Adipose tissue (tissue), 3 donors: Measurements from ENCODE around the gene TRIM16. TPM values are rescaled to one million over a fixed set of nuclear protein-coding genes. Genes with fewer than 3 reads are reported as not detected.
"Not testable (repeated sequence)": the region's sequence is repeated elsewhere in the genome, so short reads cannot be mapped to it uniquely, and the experiment has no call there.

Experiments used
- H3K27ac ChIP-seq: one replicate; pipeline ENCODE4 v1.5.1; 2013; ENCODE audit warnings: low read depth, low read length
- WGBS, 3 donors: extraction: QIAGEN DNeasy Blood & Tissue Kit; methylation state at CpG; one replicate each; pipeline ENCODE4 v1.1.7; 2013; 5-methylcytosine and 5-hydroxymethylcytosine counted together
- polyA plus RNA-seq, 3 donors: library from polyadenylated mRNA; stranded (reverse); fragments of 200-250 nt; gene quantifications; one replicate each; pipeline ENCODE4 v1.2.3, GENCODE V29; 2013
- donor health status: healthy with polysubstance abuse.
- donor health status: Bipolar disorder and iron deficiency.
- donor health status: healthy.

The TRIM16 gene
- polyA plus RNA-seq, 3 donors = 7.8 to 15.5 (median 15.3) TPM

- H3K27ac ChIP-seq = not testable (repeated sequence)
- 80 to 88% (median 88%) methylated on average over 6 to 7 of the region's 7 CpGs for WGBS, 3 donors
These were observed 54.1 kb downstream of the TRIM16 start for GRCh38 chr17:15629991-15630390.

- WGBS, 3 donors = 62 to 79% (median 76%) methylated on average over 3 of the region's 3 CpGs
- H3K27ac ChIP-seq = not testable (repeated sequence)
These were observed 60.4 kb downstream of the TRIM16 start for GRCh38 chr17:15623661-15624209.

- not testable (repeated sequence) for H3K27ac ChIP-seq
- WGBS, 3 donors = 82 to 87% (median 87%) methylated on average over 3 of the region's 4 CpGs
These were observed 60.9 kb downstream of the TRIM16 start for GRCh38 chr17:15623255-15623654.

DNA sequence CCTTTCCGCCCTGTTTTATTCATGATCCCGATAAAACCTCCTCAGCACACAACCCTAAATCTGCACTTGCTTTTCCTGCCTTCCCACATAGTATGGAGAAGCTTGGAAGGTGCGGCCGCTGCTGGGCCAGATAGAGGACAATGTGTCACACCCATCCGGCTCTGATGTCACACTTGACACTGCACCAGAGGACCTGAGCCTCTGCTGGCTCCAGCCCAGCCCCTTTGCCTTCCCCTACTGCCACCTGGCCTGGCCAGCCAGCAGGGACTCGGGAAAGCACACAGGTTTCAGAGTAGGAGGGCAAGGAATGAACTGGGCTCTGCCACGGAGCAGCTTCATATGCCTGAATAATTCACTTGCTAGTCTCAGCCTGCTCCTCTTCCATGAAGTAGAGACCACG is 62.0 kb downstream of the TRIM16 start:
- WGBS, 3 donors = 86 to 90% (median 89%) methylated on average over 5 of the region's 8 CpGs
- not testable (repeated sequence) for H3K27ac ChIP-seq

- 51 to 56% (median 52%) methylated on average over 11 of the region's 12 CpGs for WGBS, 3 donors
- H3K27ac ChIP-seq = not testable (repeated sequence)
These were observed 64.6 kb downstream of the TRIM16 start, which contains the start of gene FBXW10B for GRCh38 chr17:15619331-15620058. FBXW10B (minus strand) TSS chr17:15619704; CDS start chr17:15619512, 192 bp downstream.

DNA sequence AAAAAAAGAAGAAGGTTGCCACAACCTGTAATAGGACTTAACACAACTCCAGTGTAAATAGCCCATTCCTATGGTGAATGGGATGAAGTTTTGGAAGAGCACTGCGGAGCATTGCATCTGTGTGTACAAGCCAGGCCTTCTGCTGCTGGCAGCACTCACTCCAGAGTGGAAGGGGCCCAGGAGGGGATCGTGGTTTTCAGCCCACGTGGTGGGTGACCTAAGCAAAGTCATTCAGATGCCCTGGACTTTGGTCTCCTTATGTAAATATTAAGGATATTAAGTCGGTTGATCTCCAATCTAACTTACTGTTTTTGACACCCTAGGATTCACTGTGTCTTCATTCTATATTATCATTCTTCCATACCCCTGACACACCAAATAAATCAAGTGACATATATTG is 67.3 kb downstream of the TRIM16 start:
- H3K27ac ChIP-seq = not testable (repeated sequence)
- 44 to 57% (median 47%) methylated on average over 4 of the region's 4 CpGs for WGBS, 3 donors

GRCh38 chr17:15615850-15616249 is 68.3 kb downstream of the TRIM16 start:
- 54 to 75% (median 69%) methylated on average over 5 to 6 of the region's 6 CpGs for WGBS, 3 donors
- H3K27ac ChIP-seq = not testable (repeated sequence)

- H3K27ac ChIP-seq = not testable (repeated sequence)
These were observed 71.0 kb downstream of the TRIM16 start for GRCh38 chr17:15613111-15613510.

GRCh38 chr17:15592960-15593359 is 91.2 kb downstream of the TRIM16 start:
- WGBS, 3 donors = 71 to 92% (median 71%) methylated on average over 8 of the region's 8 CpGs
- H3K27ac ChIP-seq = not testable (repeated sequence)

More at GRCh38 chr17:15613111-15613510, 71.0 kb downstream of the TRIM16 start:
- 85 to 100% (median 92%) methylated on average over 1 of the region's 1 CpG for whole genome bisulfite sequencing, 3 donors

DNA sequence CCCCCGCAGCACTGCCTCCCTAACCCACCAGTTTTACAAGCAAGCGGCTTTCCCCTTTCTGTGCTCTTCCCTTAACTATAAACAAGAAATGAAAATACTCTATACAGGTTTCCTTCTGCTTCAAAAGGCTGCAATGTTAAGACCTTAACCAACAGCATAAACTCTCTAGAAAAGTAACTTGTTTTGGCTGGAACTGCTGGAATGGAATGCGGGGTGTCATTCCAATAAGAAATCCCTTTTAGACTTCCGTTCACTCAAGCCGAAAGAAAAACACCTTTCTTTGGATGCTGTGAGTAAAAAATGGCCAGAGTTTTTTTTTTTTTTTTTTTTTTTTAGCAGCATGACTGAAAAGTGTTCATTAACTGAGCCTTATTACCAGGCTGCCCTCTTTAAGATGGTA is 92.1 kb downstream of the TRIM16 start:
- H3K27ac ChIP-seq = not testable (repeated sequence)
- WGBS, 3 donors = 48 to 83% (median 51%) methylated on average over 5 of the region's 5 CpGs

DNA sequence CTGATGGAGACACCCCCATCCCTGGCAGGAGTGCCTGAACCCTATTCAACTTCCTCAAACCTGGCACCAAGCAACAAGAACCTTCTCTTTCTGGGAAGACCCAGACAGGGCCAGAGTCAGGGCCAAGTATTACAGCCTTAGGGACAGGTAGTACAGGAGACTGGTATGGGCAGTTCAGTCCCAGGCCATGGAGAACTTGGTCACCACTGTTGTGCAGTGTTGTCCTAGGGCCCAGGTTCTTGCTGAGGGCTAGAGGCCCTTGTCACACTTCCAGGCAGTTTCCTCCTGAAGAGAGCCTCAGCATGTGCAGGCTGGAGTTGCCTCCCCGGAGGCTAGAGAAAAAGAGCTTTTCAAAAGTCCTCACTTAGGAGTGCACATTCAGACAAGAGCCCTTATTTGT is 93.3 kb downstream of the TRIM16 start:
- WGBS, 3 donors = 87 to 91% (median 87%) methylated on average over 1 of the region's 1 CpG
- H3K27ac ChIP-seq = not testable (repeated sequence)

DNA sequence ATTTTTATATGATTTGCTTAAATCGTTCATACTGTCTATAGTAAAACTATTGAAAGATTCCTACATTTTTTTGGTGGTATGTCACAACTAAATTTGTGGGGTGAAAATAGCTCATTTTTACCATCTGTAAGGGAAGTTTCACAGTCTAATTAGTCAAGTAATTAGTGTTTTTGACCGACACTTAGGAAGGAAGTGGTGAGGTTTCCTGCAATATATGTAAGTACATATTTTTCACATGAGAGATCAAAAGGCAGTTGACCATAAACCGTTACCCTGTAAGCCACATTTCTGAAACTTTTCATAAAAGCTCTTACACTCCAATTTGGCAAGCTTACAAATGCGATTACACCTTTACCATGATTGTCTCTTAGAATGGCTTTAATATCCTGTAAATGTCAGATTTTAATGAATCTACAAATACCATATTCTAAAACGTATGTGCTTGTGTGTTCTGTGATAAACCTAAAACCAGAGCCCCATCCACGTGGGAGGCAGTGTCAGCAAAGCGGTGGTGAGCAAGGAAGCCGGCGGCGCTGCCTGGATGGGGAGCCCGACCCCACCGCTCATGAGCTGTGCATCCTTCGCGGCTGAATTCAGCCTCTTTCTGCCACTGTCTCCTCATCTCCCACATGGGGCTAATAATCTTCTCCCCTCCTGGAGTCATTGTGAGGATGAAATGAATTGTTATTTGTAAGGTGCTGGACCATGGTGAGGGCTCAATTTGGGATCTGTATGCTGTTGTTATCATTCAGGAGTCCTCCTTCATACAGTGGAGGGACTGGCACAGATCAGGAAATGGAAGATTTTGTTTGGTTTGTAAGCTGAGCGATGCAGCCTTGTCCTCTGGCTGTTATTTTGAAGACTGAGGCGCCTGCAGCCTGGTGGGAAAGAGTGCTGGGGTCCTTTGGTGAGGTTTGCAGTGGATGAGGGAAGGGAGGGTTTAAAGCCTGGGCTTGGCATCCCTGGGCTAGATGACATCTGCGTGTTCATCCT is 94.3 kb downstream of the TRIM16 start:
- 39 to 76% (median 42%) methylated on average over 12 to 13 of the region's 17 CpGs for WGBS, 3 donors
- H3K27ac ChIP-seq = not testable (repeated sequence)

DNA sequence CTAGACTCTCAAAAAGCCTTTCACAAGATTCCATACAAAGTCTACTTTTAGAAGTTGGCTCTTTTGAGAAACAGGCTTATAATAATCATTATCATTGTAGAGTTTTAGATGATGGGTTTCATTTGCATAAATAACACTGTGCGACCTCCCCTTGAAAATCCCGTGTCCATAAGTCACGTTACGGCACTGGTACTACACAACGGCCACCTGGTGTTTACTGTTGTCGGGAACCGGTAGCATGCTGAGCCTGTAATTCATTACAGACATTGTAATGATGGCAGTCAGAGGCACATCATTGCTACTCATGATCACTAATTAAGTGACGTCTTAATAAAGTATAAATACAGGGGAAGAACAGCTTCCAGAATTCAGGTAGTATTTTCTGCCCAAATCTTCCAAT is 96.1 kb downstream of the TRIM16 start:
- WGBS, 3 donors = 84 to 93% (median 88%) methylated on average over 8 of the region's 8 CpGs
- H3K27ac ChIP-seq = not testable (repeated sequence)

DNA sequence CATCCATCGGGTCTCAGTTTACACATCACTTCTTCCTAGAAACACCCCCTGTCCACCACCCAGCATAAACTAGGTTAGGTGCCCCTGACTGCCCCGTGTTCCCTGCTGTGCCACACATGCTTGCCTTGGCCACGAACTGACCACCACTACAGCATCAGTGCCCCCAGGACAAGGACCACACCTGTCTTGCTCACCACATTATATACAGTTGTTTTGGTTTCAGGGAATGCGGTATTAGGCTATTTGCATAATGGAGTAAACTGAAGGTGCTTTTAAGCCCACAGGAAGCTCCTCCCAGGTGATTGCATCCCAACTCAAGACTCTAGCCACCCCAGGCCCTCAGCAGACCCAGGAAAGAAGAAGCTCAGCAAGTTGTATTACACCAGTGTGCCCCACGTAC is 100.8 kb downstream of the TRIM16 start:
- not testable (repeated sequence) for H3K27ac ChIP-seq
- WGBS, 3 donors = 68 to 87% (median 69%) methylated on average over 2 to 3 of the region's 5 CpGs

- not testable (repeated sequence) for H3K27ac ChIP-seq
- WGBS, 3 donors = 92 to 95% (median 94%) methylated on average over 2 to 3 of the region's 4 CpGs
These were observed 102.6 kb downstream of the TRIM16 start for GRCh38 chr17:15581462-15581861.
